BJ (cell line): ENCODE measurements around the gene SPINT2. TPM values are rescaled to one million over a fixed set of nuclear protein-coding genes. Genes with fewer than 3 reads are reported as not detected.

Experiments used
- CTCF ChIA-PET: fragments of 350-600 bp; formaldehyde crosslinking; extraction: SDS; loops from one replicate; lab custom pipeline; 2021; ENCODE audit warnings: antibody characterized with exemption, inconsistent platforms; lab: Yijun Ruan, JAX
- POLR2A ChIA-PET: fragments of 300-600 bp; sonication (Branson Sonifier 250); formaldehyde crosslinking; extraction: SDS; loops from one replicate; lab custom pipeline; 2021; ENCODE audit warnings: antibody characterized with exemption; lab: Charles Lee
- DNase-seq: peaks from one replicate; pipeline ENCODE4 v3.0.0-alpha.2; 2011; ENCODE audit warnings: low read depth
- H3K27me3 ChIP-seq: 2 replicates; pipeline ENCODE4 v1.6.0; 2011; ENCODE audit warnings: low read length; ENCODE audit not compliant: control insufficient read depth, insufficient read depth
- H3K36me3 ChIP-seq: 2 replicates; pipeline ENCODE4 v1.5.1; 2011; ENCODE audit warnings: low read length; ENCODE audit not compliant: control insufficient read depth, insufficient read depth
- H3K4me3 ChIP-seq: 2 replicates; pipeline ENCODE4 v1.5.1; 2011; ENCODE audit warnings: low read depth, mild to moderate bottlenecking, control low read depth, low read length
- CTCF ChIP-seq: IDR thresholded peaks from 2 replicates; pipeline ENCODE4 v1.5.1; 2011; ENCODE audit warnings: low read depth, mild to moderate bottlenecking, control low read depth, inconsistent platforms, low read length, moderate library complexity; ENCODE audit not compliant: insufficient read depth
- polyA plus RNA-seq: library from polyadenylated mRNA; depleted of rRNA; stranded (reverse); fragments of >200 nt; gene quantifications from 2 replicates; pipeline ENCODE4 v1.2.3, GENCODE V29; 2011

Gene SPINT2
- polyA plus RNA-seq, 1 experiment: 45.5 TPM

DNA sequence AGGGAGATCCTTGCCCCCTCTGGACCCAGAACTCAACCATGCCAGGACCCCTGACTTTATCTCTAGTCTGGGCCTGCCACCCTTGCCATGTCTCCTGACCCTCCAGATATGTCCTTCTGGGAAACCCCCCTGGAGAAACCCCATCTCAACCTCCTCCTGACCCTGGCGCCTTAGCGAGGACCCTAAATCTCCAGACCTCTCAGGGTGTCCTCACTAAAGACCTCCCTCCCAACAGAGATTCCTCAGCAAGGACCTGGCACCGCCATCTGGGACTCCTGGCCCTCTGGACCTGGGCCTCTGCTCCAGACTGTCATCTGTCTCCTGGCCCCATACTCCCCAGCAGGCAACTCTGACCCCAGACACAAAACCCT, 56.6 kb downstream of the SPINT2 start:
- no peak for DNase-seq
- Histone ChIP-seq H3K27me3 (no peaks in the 10 kb centered on the region), H3K36me3 (peaks cover 3% of the 10 kb centered on the region), H3K4me3 (peak overlapping the region; percentile 72; the same call in 1 of the 2 replicates)
- ChIA-PET POLR2A (no interaction called here), CTCF (interaction anchor here (0.7 to 5.8 kb wide), 5 partner anchors 11 to 84 kb away, joined by 3 to 37 read pairs (median 3); no protein-coding TSS in a partner anchor)
- no peak for TF ChIP-seq CTCF

DNA sequence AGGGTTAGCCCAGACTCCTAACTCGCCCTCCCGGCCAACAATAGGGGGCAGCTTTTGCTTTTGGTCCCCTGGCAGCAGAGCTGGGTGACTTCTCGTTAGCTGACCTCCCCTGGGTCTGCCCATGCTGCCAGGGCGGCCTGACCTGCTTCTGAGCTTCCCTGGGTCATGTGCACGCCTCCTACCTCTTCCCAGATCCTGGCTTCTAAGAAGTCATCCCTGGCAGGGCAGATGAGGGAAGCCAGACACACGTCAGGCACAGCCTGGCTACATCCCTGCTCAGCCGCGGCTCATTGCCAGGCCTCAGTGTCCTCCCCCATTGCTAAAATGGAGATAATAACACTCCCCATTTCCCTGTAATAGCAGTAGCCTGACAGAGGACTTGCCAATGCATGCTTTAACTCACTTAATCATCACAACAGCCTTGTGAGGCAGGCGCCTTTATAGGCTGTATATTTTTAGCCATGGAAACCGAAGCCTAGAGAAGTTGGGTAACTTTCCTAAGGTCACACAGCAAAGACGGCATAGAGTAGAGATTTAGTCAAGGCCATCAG, 57.3 kb downstream of the SPINT2 start:
- POLR2A ChIA-PET: no interaction called here
- Histone ChIP-seq H3K36me3 (peaks cover 8% of the 10 kb centered on the region), H3K27me3 (no peaks in the 10 kb centered on the region), H3K4me3 (no peak overlapping the region; the same call in 1 of the 2 replicates)
- no peak for TF ChIP-seq CTCF
- CTCF ChIA-PET: interaction anchor here (0.7 to 5.8 kb wide), 5 partner anchors 14 to 85 kb away, joined by 3 to 37 read pairs (median 3); partner anchors contain the start of gene CATSPERG
- no peak for DNase-seq

DNA sequence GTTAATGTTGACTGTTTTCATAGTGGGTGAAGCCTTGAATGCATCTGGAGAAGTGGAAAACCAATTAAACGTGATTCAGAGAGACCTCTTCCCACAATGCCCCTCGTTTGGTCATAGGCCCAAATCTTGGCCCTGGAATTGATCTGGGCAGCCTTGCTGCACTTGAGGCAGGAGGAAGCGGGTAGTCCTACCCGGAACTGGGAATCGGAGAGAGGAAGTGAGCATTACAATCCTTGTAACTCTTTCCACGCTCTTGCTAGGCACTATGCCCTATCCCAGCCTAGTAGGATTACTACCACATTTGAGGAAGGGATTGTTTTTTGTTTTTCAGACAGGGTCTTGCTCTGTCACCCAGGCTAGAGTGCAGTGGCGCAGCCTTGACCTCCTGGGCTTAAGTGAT, 58.9 kb downstream of the SPINT2 start:
- ChIA-PET CTCF (interaction anchor here (0.8 to 5.8 kb wide), 2 partner anchors 79 to 92 kb away, joined by 3 to 37 read pairs; no protein-coding TSS in a partner anchor), POLR2A (no interaction called here)
- Histone ChIP-seq H3K36me3 (peaks cover 22% of the 10 kb centered on the region), H3K27me3 (no peaks in the 10 kb centered on the region), H3K4me3 (no peak overlapping the region)
- no peak for DNase-seq
- no peak for TF ChIP-seq CTCF

GRCh38 chr19:38324431-38324830, 60.1 kb downstream of the SPINT2 start:
- no peak for TF ChIP-seq CTCF
- Histone ChIP-seq H3K27me3 (no peaks in the 10 kb centered on the region), H3K4me3 (no peak overlapping the region), H3K36me3 (peaks cover 24% of the 10 kb centered on the region)
- CTCF ChIA-PET: no interaction called here
- DNase-seq: no peak
- POLR2A ChIA-PET: no interaction called here

DNA sequence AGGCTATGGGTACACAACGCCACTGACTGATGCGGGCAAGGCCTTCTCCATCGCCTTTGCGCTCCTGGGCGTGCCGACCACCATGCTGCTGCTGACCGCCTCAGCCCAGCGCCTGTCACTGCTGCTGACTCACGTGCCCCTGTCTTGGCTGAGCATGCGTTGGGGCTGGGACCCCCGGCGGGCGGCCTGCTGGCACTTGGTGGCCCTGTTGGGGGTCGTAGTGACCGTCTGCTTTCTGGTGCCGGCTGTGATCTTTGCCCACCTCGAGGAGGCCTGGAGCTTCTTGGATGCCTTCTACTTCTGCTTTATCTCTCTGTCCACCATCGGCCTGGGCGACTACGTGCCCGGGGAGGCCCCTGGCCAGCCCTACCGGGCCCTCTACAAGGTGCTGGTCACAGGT, 62.2 kb downstream of the SPINT2 start:
- no peak for DNase-seq
- TF ChIP-seq CTCF: no peak
- ChIA-PET POLR2A (no interaction called here), CTCF (interaction anchor here (0.8 to 3.1 kb wide), 2 partner anchors 83 to 94 kb away, joined by 3 to 15 read pairs; no protein-coding TSS in a partner anchor)
- Histone ChIP-seq H3K27me3 (no peaks in the 10 kb centered on the region), H3K36me3 (peaks cover 25% of the 10 kb centered on the region), H3K4me3 (no peak overlapping the region)
